NK-92 (cell line): ENCODE data around the gene ROM1.
"Not testable (repeated sequence)": the region's sequence is repeated elsewhere in the genome, so short reads cannot be mapped to it uniquely, and the experiment has no call there.

Source experiments
- DNase-seq: peaks from one replicate; lab custom pipeline; 2025; ENCODE audit not compliant: unreplicated experiment; lab: John Stamatoyannopoulos, UW

ROM1 gene

DNA sequence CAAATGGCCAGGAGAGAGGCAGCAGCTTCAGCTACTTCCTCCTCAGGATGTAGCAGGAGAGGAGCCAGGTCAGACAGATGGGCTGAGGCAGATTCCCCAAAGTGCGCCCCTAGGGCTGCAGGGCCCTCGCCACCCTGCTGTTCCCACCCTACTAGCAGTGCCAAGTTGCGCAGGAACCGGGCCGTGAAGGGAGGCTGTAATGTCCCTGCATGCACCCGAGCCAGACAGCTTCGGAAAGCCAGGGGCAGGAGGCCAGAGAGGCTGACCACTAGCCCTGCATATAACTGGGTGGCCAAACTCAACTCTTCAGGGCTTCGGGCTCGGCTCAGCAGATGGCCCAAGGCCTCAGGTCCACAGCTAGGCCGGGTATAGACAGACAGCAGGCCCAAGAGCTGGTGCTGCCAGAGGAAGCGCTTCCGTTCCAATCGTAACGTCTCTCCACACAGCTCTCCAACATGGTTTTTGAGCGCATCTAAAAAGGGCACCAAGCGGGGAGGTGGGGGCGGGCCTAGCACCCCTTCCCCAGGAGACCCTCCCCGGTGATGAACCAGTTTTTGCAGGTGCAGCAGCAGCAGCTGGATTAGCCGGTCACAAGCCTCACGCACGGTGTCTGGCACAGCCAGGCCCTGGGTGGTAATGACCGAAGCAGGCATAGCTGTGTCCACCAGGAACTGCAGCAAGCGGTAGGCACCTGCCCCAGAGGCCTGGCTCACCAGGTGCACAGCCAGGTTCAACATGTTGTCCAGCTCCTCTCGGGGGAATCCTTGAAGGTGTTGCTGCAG, 35.3 kb downstream of the ROM1 start:
- DNase-seq = no peak

DNA sequence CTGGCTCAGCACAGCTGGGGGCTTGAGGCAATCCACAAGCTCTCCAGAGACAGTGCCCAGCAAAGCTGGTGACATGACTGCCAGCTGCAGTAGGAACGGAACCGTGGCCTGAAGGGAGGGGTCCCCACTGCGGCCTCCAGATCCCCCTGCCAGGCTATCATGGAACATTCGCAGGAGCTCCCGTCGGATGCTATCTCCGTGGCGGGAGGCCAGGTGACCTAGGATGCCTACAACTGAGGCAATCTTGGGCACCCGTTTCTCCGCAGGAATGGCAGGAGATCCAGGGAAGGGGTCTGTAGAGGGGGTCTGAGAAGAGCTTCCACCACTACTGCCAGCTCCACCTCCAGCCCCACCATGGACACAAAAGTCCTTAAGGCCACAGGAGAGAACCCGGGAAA, 35.9 kb downstream of the ROM1 start:
- no peak for DNase-seq

DNA sequence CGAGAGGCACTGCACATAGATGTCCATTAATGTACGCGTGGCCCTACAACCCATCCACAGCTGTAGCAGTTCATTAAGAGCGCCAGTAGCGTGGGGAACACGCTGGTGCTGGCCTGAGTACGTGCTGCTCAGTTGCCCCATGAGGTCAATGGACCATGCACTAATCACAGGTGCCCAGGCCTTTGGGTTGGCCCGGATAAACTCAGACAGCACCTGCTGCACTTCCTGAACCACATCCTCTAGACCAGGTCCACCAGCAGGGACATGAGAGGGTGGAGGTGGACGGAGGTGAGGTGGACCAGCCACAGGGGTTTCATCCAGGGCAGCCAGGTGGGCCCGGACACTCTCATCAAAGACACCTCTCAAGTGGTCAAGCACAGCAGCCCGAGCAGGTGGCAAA, 36.4 kb downstream of the ROM1 start:
- no peak for DNase-seq

DNA sequence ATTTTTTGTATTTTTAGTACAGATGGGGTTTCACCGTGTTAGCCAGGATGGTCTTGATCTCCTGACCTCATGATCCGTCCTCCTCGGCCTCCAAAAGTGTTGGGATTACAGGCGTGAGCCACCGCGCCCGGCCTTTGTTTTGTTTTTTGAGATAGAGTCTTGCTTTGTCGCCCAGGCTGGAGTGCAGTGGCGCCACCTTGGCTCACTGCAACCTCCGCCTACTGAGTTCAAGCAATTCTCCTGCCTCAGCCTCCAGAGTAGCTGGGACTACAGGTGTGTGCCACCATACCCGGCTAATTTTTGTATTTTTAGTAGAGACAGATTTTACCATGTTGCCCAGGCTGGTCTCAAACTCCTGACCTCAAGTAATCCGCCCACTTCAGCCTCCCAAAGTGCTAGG, 37.2 kb downstream of the ROM1 start:
- DNase-seq = not testable (repeated sequence)

DNA sequence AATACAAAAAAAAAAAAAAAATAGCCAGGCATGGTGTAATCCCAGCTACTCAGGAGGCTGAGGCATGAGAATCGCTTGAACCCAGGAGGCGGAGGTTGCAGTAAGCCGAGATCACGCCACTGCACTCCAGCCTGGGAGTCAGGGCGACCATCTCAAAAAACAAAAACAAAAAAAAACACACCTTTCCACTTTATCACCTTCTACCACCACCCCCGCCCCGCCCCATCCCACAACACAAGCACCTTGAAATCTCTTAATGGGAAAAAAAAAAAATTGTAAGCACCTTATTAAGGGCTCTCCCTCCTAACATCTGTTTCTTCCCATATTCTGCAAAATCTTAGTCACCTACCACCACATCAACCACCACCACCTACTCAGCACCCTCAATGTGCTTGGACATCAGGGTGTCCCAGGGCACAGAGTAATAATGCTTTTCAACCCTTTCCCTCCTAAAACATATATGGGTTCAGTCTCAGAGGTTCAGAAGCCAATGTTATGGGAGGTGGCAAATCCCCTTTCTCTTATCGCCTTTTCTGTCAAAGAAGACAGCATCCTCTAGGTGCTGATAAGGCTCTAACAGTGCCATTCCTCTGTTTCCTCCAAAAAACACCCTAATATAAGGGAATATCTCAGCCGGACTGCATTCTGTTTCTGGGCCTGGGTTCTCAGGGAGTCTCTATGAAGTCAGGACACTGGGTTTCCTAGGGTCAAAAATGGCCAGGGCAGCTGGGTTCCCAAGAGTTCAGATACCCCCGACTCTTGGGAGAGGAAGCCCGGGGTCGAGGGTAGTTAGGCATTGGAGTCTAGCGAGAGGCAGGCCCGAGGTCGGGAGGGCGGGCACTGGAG, 39.3 kb downstream of the ROM1 start:
- DNase-seq = no peak

DNA sequence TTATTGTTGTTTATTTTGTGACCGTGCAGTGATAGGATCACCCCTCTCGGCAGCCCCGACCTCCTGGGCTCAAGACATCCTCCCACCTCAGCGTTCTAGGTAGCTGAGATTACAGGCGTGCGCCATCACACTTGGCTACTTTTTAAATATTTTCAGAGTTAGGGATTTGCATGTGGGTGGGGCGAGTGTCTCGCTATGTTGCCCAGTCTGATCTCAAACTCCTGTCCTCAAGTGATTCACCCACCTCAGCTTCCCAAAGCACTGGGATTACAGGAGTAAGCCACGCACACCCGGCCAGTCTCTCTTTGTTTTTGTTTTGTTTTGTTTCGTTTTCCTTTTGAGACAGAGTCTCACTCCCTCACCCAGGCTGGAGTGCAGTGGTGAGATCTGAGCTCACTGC, 41.2 kb downstream of the ROM1 start:
- DNase-seq = no peak

DNA sequence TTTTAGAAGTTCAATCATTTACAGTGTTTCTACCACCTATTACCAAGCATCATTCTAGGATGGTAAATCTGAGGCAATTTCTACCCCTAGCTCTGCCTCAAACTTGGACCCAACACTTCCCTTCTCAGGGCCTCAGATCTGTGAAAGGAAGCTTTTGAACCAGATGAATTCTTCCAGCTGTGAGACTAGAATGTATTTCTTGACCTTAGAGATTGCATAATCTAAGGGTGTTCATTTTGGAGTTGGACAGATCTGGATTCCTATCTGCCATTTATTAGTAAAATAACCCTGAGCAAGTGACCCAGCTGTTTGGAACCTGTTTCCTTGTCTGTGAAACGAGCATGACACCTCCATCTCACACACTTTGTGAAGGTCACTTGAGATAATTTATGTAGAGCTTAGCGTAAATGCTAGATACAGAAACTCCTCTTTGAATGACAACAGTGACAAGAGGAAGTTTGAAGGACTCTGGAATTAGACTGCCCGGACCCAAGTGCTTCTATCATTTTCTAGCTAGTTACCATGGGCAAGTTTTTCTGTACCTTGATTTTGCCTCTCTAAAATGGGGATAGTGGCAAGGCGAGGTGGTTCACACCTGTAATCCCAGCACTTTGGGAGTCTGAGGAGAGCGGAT, 43.9 kb downstream of the ROM1 start:
- DNase-seq = no peak

DNA sequence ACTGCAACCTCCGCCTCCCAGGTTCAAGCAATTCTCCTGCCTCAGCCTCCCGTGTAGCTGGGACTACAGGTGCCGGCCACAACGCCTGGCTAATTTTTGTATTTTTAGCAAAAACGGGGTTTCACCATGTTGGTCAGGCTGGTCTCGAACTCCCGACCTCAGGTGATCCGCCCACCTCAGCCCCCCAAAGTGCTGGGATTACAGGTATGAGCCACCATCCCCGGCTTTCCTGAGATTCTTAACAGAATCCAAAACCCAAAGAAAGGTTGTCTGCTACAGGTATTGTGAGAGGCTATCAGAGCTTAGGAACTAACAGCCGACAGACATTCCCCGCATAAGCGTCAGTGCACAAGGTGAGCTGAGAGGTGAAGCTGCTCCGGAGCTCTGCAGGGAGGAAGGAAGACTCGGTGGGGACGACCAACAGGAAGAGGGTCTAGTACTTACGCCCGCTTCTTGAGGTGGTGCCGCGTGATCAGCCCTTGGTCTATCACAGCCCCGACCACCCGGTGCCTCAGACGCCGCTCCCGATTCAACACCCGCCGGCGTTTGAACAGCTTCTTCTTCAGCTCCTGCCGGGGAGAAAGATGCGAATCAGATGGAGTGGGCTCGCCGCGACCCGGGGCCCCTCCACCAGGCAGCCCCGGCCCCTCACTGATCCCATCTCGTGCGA, 51.5 kb downstream of the ROM1 start:
- no peak for DNase-seq
